Keratinocyte (primary cell): ENCODE results near the gene AGTPBP1. TPM values are rescaled to one million over a fixed set of nuclear protein-coding genes. Genes with fewer than 3 reads are reported as not detected.

Experiments
- DNase-seq: peaks from one replicate; pipeline ENCODE4 v3.0.0-alpha.2; 2011; ENCODE audit warnings: low read depth, missing footprints, low spot score
- FAIRE-seq: peaks from 2 replicates; lab custom pipeline; 2011; peaks lifted over from hg19 to GRCh38; lab: Jason Lieb, UNC
- H2AFZ ChIP-seq: 2 replicates; pipeline ENCODE4 v1.6.0; 2012; ENCODE audit warnings: low read length, control low read depth, inconsistent platforms; ENCODE audit not compliant: control insufficient read depth
- H3K27ac ChIP-seq: 2 replicates; pipeline ENCODE4 v1.5.1; 2011; ENCODE audit warnings: low read length; ENCODE audit not compliant: control insufficient read depth, insufficient read depth
- H3K27me3 ChIP-seq: 3 replicates; pipeline ENCODE4 v1.6.0; 2011; ENCODE audit warnings: low read length; ENCODE audit not compliant: control insufficient read depth, insufficient read depth; ENCODE audit errors: extremely low read depth
- H3K36me3 ChIP-seq, 2 experiments: 2 replicates in 1 of 2; 3 replicates in 1 of 2; pipeline ENCODE4 v1.5.1; 2011; ENCODE audit warnings: low read length in 2 of 2, mild to moderate bottlenecking in 1 of 2; ENCODE audit not compliant: control insufficient read depth in 2 of 2, insufficient read depth in 2 of 2; ENCODE audit errors: extremely low read depth in 1 of 2
- H3K4me1 ChIP-seq: 3 replicates; pipeline ENCODE4 v1.5.1; 2011; ENCODE audit warnings: low read length; ENCODE audit not compliant: control insufficient read depth, insufficient read depth; ENCODE audit errors: extremely low read depth
- H3K4me2 ChIP-seq: 3 replicates; pipeline ENCODE4 v1.6.0; 2011; ENCODE audit warnings: low read depth, low read length; ENCODE audit not compliant: control insufficient read depth, insufficient read depth; ENCODE audit errors: extremely low read depth
- H3K4me3 ChIP-seq, 3 experiments: fragments of 200-600 bp in 1 of 3; sonication (generic) in 1 of 3; 2 replicates in 2 of 3; 3 replicates in 1 of 3; pipeline ENCODE4 v1.5.1; 2011 to 2016; ENCODE audit warnings: low read length in 3 of 3, mild to moderate bottlenecking in 3 of 3, control low read depth in 2 of 3, inconsistent platforms in 1 of 3, low read depth in 1 of 3, mixed read lengths in 1 of 3, mixed run types in 1 of 3, moderate library complexity in 1 of 3; ENCODE audit not compliant: control insufficient read depth in 2 of 3, insufficient read depth in 2 of 3; ENCODE audit errors: extremely low read depth in 1 of 3
- H3K79me2 ChIP-seq: 2 replicates; pipeline ENCODE4 v1.6.0; 2012; ENCODE audit warnings: low read length; ENCODE audit not compliant: control insufficient read depth, insufficient read depth
- H3K9ac ChIP-seq: 3 replicates; pipeline ENCODE4 v1.6.0; 2011; ENCODE audit warnings: low read length; ENCODE audit not compliant: control insufficient read depth, insufficient read depth; ENCODE audit errors: extremely low read depth
- H3K9me1 ChIP-seq: 3 replicates; pipeline ENCODE4 v1.6.0; 2011; ENCODE audit warnings: low read length; ENCODE audit not compliant: control insufficient read depth, insufficient read depth; ENCODE audit errors: extremely low read depth
- H3K9me3 ChIP-seq: 2 replicates; pipeline ENCODE4 v1.5.1; 2012; ENCODE audit warnings: low read depth, low read length; ENCODE audit not compliant: control insufficient read depth
- H4K20me1 ChIP-seq: 3 replicates; pipeline ENCODE4 v1.6.0; 2011; ENCODE audit warnings: low read length; ENCODE audit not compliant: control insufficient read depth, insufficient read depth; ENCODE audit errors: extremely low read depth
- EZH2 ChIP-seq: IDR thresholded peaks from one replicate; pipeline ENCODE4 v1.6.1; 2012; ENCODE audit warnings: inconsistent platforms, mild to moderate bottlenecking, low read length, moderate library complexity
- dilution Hi-C: fragments of 300-500 bp; cut with MboI; formaldehyde crosslinking; loops from one replicate; pipeline ENCODE4 v1.7.0; 2020; ENCODE audit warnings: low sequenced_read_pairs; ENCODE audit not compliant: extremely low pct_ligation_motif_present
- polyA plus RNA-seq, 5 experiments: library from polyadenylated mRNA; depleted of rRNA in 3 of 5; stranded (reverse) in 3 of 5; stranded (forward) in 1 of 5; unstranded in 1 of 5; fragments of >200 nt; gene quantifications; 1 replicate in 1 of 5; 2 replicates in 3 of 5; 3 replicates in 1 of 5; pipeline versions ENCODE4 v1.2.1 to v1.2.3, GENCODE V29; 2011 to 2012; ENCODE audit warnings: missing spikeins in 2 of 5, low read depth in 1 of 5, low replicate concordance in 1 of 5
- TF ChIP-seq, protein P1 (sequence below), 3 experiments: IDR thresholded peaks in 1 of 3; conservative IDR thresholded peaks in 1 of 3; optimal IDR thresholded peaks in 1 of 3; 2 replicates in 2 of 3; 3 replicates in 1 of 3; pipeline versions ENCODE3 to v1.5.1; 2011; ENCODE audit warnings: low read length in 3 of 3, mild to moderate bottlenecking in 3 of 3, moderate library complexity in 2 of 3, control low read depth in 1 of 3, inconsistent platforms in 1 of 3; ENCODE audit not compliant: insufficient read depth in 2 of 3; ENCODE audit errors: extremely low read depth in 1 of 3

The AGTPBP1 gene
- polyA plus RNA-seq, 1 donor (not counting 4 experiments of a cell fraction or from before 2014, with no cell fraction given), result 11.1 TPM

DNA sequence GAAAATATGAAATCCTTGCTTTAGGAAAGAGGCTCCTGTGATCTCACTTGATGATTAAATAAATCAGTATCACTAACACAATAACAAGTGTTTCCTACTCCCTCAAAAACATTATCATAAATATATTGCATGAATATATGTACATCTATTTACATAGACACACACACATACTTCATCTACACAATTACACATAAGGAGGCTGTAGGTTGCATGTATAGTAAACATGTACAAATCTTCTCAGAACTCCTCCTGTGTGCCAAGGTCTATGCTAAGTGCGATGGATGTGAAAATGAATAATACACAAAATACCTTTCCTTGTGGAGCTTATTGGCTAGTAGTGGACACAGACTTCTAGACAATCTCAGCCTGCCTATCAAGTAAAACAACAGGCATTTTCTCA is 239.9 kb downstream of the AGTPBP1 start:
- TF ChIP-seq, protein P1, sequence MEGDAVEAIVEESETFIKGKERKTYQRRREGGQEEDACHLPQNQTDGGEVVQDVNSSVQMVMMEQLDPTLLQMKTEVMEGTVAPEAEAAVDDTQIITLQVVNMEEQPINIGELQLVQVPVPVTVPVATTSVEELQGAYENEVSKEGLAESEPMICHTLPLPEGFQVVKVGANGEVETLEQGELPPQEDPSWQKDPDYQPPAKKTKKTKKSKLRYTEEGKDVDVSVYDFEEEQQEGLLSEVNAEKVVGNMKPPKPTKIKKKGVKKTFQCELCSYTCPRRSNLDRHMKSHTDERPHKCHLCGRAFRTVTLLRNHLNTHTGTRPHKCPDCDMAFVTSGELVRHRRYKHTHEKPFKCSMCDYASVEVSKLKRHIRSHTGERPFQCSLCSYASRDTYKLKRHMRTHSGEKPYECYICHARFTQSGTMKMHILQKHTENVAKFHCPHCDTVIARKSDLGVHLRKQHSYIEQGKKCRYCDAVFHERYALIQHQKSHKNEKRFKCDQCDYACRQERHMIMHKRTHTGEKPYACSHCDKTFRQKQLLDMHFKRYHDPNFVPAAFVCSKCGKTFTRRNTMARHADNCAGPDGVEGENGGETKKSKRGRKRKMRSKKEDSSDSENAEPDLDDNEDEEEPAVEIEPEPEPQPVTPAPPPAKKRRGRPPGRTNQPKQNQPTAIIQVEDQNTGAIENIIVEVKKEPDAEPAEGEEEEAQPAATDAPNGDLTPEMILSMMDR (optimal IDR thresholded peaks at IDR 0.05 in 1 of 3, IDR thresholded peaks at IDR 0.05 in 1 of 3, conservative IDR thresholded peaks at IDR 0.05 in 1 of 3; ENCODE audit: extremely low read depth in 1 of 3, insufficient read depth in 2 of 3, low read length in 3 of 3), result no peak
- no peak for TF ChIP-seq EZH2
- FAIRE-seq (no peak), DNase-seq (no peak)
- H3K4me3 ChIP-seq, result no peak overlapping the region
- H4K20me1 ChIP-seq, result no peaks in the 10 kb centered on the region
- no peaks in the 10 kb centered on the region for H3K79me2 ChIP-seq
- no peak overlapping the region for H2AFZ ChIP-seq
- no peak overlapping the region for H3K4me2 ChIP-seq
- no peak overlapping the region for H3K27ac ChIP-seq
- H3K9me3 ChIP-seq, result no peaks in the 10 kb centered on the region
- dilution Hi-C loops, result no loop called here
- no peak overlapping the region for H3K9ac ChIP-seq
- H3K36me3 ChIP-seq, result no peaks in the 10 kb centered on the region
- no peaks in the 10 kb centered on the region for H3K9me1 ChIP-seq
- no peaks in the 10 kb centered on the region for H3K4me1 ChIP-seq
- H3K27me3 ChIP-seq, result peaks cover 4% of the 10 kb centered on the region

DNA sequence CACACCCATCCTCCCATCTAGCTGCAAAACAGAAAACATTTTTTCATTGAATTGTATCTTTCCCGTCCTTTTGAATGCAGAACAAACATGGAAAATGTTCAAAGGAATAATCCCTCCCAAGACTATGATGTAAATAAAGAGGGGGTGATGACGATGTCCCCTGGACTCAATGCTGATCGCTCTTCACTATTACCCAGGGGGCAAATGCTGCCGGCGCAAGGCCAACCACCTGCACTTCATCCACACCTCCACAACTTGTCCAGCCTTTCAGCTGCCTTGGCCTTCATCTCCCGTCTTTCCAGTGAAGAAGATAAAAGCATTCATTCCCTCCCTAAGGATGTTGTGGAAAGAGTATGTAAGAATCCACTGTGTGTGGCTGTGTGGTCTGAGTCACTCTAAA is 240.3 kb downstream of the AGTPBP1 start:
- Histone ChIP-seq H3K9me1 (no peaks in the 10 kb centered on the region), H3K9ac (no peak overlapping the region), H4K20me1 (no peaks in the 10 kb centered on the region), H3K27ac (no peak overlapping the region), H2AFZ (no peak overlapping the region), H3K36me3 (no peaks in the 10 kb centered on the region), H3K9me3 (no peaks in the 10 kb centered on the region), H3K79me2 (no peaks in the 10 kb centered on the region), H3K4me2 (no peak overlapping the region), H3K4me1 (no peaks in the 10 kb centered on the region), H3K27me3 (peaks cover 4% of the 10 kb centered on the region), H3K4me3 (no peak overlapping the region)
- FAIRE-seq (no peak), DNase-seq (no peak)
- dilution Hi-C loops, result no loop called here
- TF ChIP-seq EZH2, result no peak
- TF ChIP-seq, protein P1 (optimal IDR thresholded peaks at IDR 0.05 in 1 of 3, IDR thresholded peaks at IDR 0.05 in 1 of 3, conservative IDR thresholded peaks at IDR 0.05 in 1 of 3; ENCODE audit: extremely low read depth in 1 of 3, insufficient read depth in 2 of 3, low read length in 3 of 3), result no peak

Other genes starting within 250 kb of the AGTPBP1 start
- gene NAA35, start 199.2 kb upstream of the AGTPBP1 start, polyA plus RNA-seq, result 24.0 to 33.8 TPM (median 25.1 TPM) in 3 replicates